Activated CD4-positive, alpha-beta T cell treated with anti-CD3 and anti-CD28 coated beads, Interleukin-2, amount 10 ng/mL, durations not matched to agents 7 days and 5 days (primary cell): Measurements from ENCODE around the gene ACTR1A. TPM values are rescaled to one million over a fixed set of nuclear protein-coding genes. Genes with fewer than 3 reads are reported as not detected.
A peak's percentile ranks its signal among the peaks of the same experiment; 100 is the strongest.
"Not testable (repeated sequence)": the region's sequence is repeated elsewhere in the genome, so short reads cannot be mapped to it uniquely, and the experiment has no call there.

Experiments used
- CTCF ChIA-PET: fragments of 350-600 bp; sonication (Branson Sonifier 250); formaldehyde crosslinking; loops from one replicate; lab custom pipeline; 2021; ENCODE audit warnings: antibody characterized with exemption; lab: Charles Lee
- POLR2A ChIA-PET: fragments of 350-600 bp; sonication (Branson Sonifier 250); formaldehyde crosslinking; loops from one replicate; lab custom pipeline; 2021; ENCODE audit warnings: antibody characterized with exemption; lab: Charles Lee
- DNase-seq: peaks from one replicate; pipeline ENCODE4 v3.0.0-alpha.2; 2020
- H3K27ac Mint-ChIP-seq: one replicate; pipeline ENCODE4 v1.8.0; 2021; ENCODE audit warnings: mild to moderate bottlenecking, moderate library complexity, mixed read lengths
- H3K27me3 Mint-ChIP-seq: one replicate; pipeline ENCODE4 v1.8.0; 2021; ENCODE audit warnings: mixed read lengths
- H3K36me3 Mint-ChIP-seq: one replicate; pipeline ENCODE4 v1.8.0; 2021; ENCODE audit warnings: low read depth, mixed read lengths
- H3K4me1 Mint-ChIP-seq: one replicate; pipeline ENCODE4 v1.8.0; 2021; ENCODE audit warnings: mixed read lengths
- H3K4me3 Mint-ChIP-seq: one replicate; pipeline ENCODE4 v1.8.0; 2021; ENCODE audit warnings: mild to moderate bottlenecking, moderate library complexity, mixed read lengths
- H3K9me3 Mint-ChIP-seq: one replicate; pipeline ENCODE4 v1.8.0; 2021; ENCODE audit warnings: mixed read lengths
- total RNA-seq, 2 experiments: library from RNA; stranded (reverse); gene quantifications; one replicate each; pipeline ENCODE4 v1.2.3, GENCODE V29; 2021

Gene ACTR1A
- total RNA-seq, 2 experiments from 2014 or later: 76.1 to 84.5 TPM

DNA sequence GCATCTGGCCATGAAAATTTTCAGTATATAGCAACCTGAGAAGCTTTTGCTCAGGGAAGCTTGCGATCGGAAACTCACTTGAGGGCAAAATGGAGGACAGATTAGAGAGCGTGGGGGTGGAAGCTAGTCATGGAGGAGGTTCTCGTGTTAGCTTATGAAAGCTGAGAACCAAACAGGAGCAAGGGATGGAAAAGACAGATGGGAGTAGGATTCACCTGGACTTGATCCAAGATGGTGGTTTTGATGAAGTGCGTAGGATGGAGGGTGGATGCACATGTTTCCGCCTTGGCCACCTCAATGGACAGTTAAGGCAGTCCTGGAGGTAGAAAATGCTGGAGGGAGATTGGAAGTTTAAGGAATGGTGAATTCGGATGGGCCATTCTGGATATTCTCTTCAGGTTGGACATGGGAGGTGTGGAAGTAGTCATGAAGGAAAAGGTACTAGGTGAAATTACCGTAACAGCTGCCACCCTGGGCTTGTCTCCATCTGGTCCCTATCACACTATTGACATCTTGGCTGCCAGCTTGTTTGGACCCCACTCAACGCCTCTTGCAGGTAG, 44.8 kb downstream of the ACTR1A start:
- peaks cover 8% of the 10 kb centered on the region for H3K36me3 Mint-ChIP-seq

DNA sequence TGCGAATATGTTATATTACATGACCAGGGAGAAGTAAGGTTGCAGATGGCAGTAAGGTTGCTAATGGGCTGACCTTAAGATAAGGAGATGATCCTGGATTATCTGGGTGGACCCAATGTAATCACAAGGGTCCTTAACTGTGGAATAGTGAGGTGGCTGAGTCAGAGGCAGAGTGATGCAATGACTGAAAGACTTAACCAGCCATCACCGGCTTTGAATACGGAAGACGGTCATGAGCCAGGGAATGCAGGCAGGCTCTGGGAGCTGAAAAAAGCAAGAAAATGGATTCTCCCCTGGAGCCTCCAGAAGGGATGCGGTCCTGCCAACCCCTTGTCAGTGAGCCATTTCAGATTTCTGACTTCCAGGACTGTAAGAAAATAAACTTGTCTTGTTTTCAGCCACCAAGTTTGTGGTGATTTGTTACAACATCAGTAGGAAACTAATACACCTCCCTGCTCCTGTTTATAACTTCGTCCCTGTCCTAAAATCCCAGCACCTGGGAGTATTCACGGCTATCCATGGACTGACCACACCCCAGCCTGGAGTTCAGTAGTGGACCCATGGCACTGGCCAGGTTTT, 46.5 kb downstream of the ACTR1A start:
- POLR2A ChIA-PET: no interaction called here
- CTCF ChIA-PET: interaction anchor here (0.6 to 1.3 kb wide), 2 partner anchors 65 to 84 kb away, joined by 3 to 4 read pairs; no protein-coding TSS in a partner anchor
- Mint-ChIP-seq H3K36me3 (peaks cover 15% of the 10 kb centered on the region), H3K27ac (peak overlapping the region; percentile 41), H3K4me1 (peaks cover 41% of the 10 kb centered on the region), H3K27me3 (no peaks in the 10 kb centered on the region), H3K4me3 (no peak overlapping the region), H3K9me3 (no peaks in the 10 kb centered on the region)
- no peak for DNase-seq

More for the DNA sequence above, 44.8 kb downstream of the ACTR1A start:
- H3K4me3 Mint-ChIP-seq: no peak overlapping the region
- H3K27me3 Mint-ChIP-seq: no peaks in the 10 kb centered on the region
- CTCF ChIA-PET: interaction anchor here (0.8 to 1.3 kb wide), 3 partner anchors 35 to 226 kb away, joined by 3 to 5 read pairs (median 3); no protein-coding TSS in a partner anchor
- DNase-seq: no peak
- H3K4me1 Mint-ChIP-seq: peaks cover 46% of the 10 kb centered on the region
- POLR2A ChIA-PET: interaction anchor here (0.7 kb wide), 1 partner anchor 64 kb away, joined by 3 read pairs; no protein-coding TSS in a partner anchor
- H3K27ac Mint-ChIP-seq: no peak overlapping the region
- H3K9me3 Mint-ChIP-seq: no peaks in the 10 kb centered on the region

- H3K4me3 Mint-ChIP-seq, H3K27ac Mint-ChIP-seq, POLR2A ChIA-PET, H3K27me3 Mint-ChIP-seq, H3K9me3 Mint-ChIP-seq, DNase-seq, CTCF ChIA-PET: not testable (repeated sequence)
- peaks cover 15% of the 10 kb centered on the region for H3K36me3 Mint-ChIP-seq
- peaks cover 33% of the 10 kb centered on the region for H3K4me1 Mint-ChIP-seq
Observed at GRCh38 chr10:102454662-102455487, 47.6 kb downstream of the ACTR1A start.

- no peaks in the 10 kb centered on the region for H3K9me3 Mint-ChIP-seq
- no peak overlapping the region for H3K4me3 Mint-ChIP-seq
- DNase-seq: no peak
- H3K36me3 Mint-ChIP-seq: peaks cover 15% of the 10 kb centered on the region
- POLR2A ChIA-PET: no interaction called here
- no peaks in the 10 kb centered on the region for H3K27me3 Mint-ChIP-seq
- no peak overlapping the region for H3K27ac Mint-ChIP-seq
- peaks cover 42% of the 10 kb centered on the region for H3K4me1 Mint-ChIP-seq
- CTCF ChIA-PET: interaction anchor here (0.6 to 4.8 kb wide), 11 partner anchors 9 to 243 kb away, joined by 3 to 37 read pairs (median 4); partner anchors contain the start of genes ACTR1A and CUEDC2
Observed at GRCh38 chr10:102453502-102453901, 49.0 kb downstream of the ACTR1A start.

DNA sequence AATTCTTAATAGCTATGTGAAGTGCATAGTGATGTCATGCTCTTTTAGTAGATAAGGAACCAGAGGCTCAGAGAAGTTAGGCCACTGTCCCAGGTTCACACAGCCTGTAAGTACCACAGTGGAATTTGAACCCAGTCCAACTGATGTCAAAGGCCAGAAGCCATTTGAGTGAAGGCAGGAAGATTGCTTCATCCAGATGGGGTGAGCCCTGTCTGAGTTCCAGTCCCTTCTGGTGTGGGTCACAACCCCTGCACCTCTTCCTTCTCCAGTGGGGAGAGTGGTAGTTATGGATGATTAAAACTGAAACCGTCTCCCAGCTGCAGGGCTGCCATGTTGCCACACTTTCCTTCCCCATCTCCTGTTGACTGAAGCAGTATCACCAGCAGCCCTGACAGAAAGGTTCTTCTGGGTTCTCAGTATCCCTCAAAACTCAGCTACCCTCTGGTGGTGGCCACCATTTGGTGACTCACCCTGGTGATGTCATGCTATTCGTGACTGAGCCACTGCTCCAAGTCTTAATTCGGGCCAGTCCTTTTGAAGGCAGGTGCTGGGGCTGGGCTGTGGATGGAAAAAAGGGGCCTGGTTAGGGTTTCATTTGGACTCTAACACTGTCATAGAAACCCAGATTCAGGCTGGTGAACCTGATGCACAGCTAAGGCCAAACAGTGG, 49.7 kb downstream of the ACTR1A start:
- Mint-ChIP-seq H3K27me3 (no peaks in the 10 kb centered on the region), H3K4me3 (peak overlapping the region; percentile 39), H3K9me3 (no peaks in the 10 kb centered on the region), H3K4me1 (peaks cover 44% of the 10 kb centered on the region), H3K36me3 (peaks cover 15% of the 10 kb centered on the region), H3K27ac (peak overlapping the region; percentile 79)
- ChIA-PET POLR2A (no interaction called here), CTCF (interaction anchor here (0.6 to 4.8 kb wide), 16 partner anchors 9 to 1093 kb away, joined by 3 to 37 read pairs (median 4); partner anchors contain the start of genes ACTR1A, CUEDC2 and TRIM8)
- peak; percentile 56 for DNase-seq

DNA sequence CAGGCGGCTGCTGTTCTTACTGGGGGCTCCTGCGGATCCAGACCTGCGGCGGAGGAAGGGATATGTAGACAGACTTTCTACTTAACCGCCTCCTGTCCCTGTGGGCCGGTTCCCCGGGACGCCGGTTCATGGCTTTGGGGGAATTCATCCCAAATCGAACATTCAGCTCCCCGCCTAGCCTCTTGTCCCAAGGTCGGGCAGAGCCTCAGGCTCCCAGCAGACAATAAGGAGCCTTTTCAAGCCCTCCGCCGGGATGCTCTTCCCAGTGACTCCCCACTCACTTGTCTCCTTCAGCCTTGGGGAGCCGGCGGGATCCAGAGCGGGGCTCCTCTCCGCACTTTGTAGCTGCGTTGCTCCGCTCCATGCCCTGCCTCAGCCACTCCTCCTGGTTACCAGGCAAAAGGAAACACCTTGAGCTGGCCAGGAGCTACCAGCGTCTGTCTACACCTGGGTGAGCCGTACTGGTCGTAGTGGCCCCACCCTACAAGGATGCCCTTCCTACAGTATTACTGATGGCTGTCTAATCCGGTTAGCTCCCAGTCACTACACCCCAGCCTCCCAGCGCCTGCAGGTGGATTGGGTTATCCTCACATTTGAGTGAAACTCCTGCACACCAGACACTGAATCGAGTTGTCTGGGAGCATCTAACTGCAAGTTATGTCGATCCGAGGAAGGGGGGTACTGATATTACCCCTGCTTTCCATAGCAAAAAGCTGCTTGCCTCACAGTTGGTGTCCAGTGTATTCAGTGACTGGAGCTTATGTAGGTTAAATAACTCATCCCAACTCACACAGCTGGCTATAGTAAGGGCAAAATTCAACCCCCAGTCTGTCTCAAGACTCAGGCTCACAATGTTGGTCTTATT, 51.2 kb downstream of the ACTR1A start, which contains the start of gene C10orf95:
C10orf95 (minus strand) TSS at position 439 of the 865 bp plus-strand sequence. CDS start 450 bp downstream, outside the sequence.
- CTCF ChIA-PET: interaction anchor here (0.7 to 4.8 kb wide), 21 partner anchors 11 to 224 kb away, joined by 3 to 37 read pairs (median 4); partner anchors contain the start of genes ACTR1A, CUEDC2, SUFU and TRIM8
- no peaks in the 10 kb centered on the region for H3K9me3 Mint-ChIP-seq
- no peaks in the 10 kb centered on the region for H3K27me3 Mint-ChIP-seq
- peak within 1 kb of the TSS; percentile 86 for H3K4me3 Mint-ChIP-seq
- POLR2A ChIA-PET: interaction anchor here (1.1 to 1.2 kb wide), 2 partner anchors 19 to 56 kb away, joined by 3 to 5 read pairs; partner anchors contain the start of genes CUEDC2 and NFKB2
- peak within 1 kb of the TSS; percentile 80 for H3K27ac Mint-ChIP-seq
- peaks cover 15% of the 10 kb centered on the region for H3K36me3 Mint-ChIP-seq
- no peak for DNase-seq
- H3K4me1 Mint-ChIP-seq: peaks cover 44% of the 10 kb centered on the region

DNA sequence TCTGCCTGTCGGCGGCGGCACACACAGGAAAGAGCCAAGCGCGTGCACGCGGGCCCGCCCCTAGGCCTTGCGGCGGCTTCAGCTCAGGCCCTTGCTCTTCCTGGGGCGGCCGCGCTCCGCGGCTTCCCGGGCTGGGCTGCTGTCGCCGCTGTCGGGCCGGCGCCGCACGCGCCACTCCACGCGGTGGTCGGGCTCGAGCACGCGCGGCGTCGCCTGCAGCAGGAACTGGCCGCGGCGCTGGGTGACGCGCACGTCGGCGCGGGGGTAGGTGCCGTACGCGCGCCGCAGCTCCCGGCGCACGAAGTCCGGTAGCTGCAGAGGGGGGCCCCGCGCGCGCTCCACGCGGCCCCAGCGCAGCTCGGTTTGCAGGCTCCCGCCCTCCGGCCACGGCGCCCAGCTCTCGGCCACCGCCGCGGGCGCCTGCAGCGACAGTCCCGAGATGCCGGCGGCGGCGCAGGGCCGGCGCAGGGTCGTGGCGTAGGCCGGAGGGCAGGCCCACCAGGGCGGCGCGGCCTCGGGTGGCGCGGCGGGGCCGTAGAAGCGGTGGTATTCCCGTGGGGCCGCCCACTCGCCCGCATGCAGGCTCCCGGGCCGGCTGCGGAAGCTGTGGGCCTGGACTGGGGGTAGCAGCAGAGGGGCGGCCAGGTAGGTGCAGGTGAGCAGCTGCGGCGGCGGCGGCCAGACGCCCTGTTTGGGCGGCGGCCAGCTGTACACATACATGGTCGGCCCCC, 52.0 kb downstream of the ACTR1A start:
- POLR2A ChIA-PET: interaction anchor here (1.0 to 1.2 kb wide), 3 partner anchors 11 to 55 kb away, joined by 3 to 8 read pairs (median 5); partner anchors contain the start of genes CUEDC2 and NFKB2
- peak overlapping the region; percentile 94 for H3K27ac Mint-ChIP-seq

DNA sequence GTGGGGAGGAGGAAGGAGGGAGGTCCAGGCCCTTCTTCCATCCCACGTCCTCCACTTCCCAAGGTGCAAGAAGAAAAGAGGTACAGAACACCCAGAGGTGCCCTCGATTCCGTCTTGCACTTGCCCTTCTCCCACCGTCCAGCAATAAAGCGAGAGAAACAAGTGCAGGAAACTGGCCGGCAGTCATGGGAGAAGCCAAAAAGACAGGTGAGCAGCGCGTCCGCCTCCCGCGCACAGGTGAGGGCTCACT, 52.5 kb downstream of the ACTR1A start:
- DNase-seq: no peak
- H3K4me3 Mint-ChIP-seq: peak overlapping the region; percentile 86
- H3K9me3 Mint-ChIP-seq: no peaks in the 10 kb centered on the region
- H3K36me3 Mint-ChIP-seq: peaks cover 15% of the 10 kb centered on the region
- H3K27me3 Mint-ChIP-seq: no peaks in the 10 kb centered on the region
- H3K4me1 Mint-ChIP-seq: peaks cover 42% of the 10 kb centered on the region
- ChIA-PET POLR2A (interaction anchor here (1.0 to 1.2 kb wide), 3 partner anchors 12 to 54 kb away, joined by 3 to 8 read pairs (median 5); partner anchors contain the start of genes CUEDC2 and NFKB2), CTCF (interaction anchor here (0.7 to 4.8 kb wide), 12 partner anchors 8 to 223 kb away, joined by 3 to 37 read pairs (median 5); partner anchors contain the start of genes ACTR1A and SUFU)
- H3K27ac Mint-ChIP-seq: peak overlapping the region; percentile 94

More for the DNA sequence above, 52.0 kb downstream of the ACTR1A start:
- Mint-ChIP-seq H3K36me3 (peaks cover 15% of the 10 kb centered on the region), H3K4me3 (peak overlapping the region; percentile 86), H3K27me3 (no peaks in the 10 kb centered on the region), H3K4me1 (peaks cover 46% of the 10 kb centered on the region), H3K9me3 (no peaks in the 10 kb centered on the region)
- CTCF ChIA-PET: interaction anchor here (0.7 to 4.8 kb wide), 22 partner anchors 8 to 223 kb away, joined by 3 to 37 read pairs (median 4); partner anchors contain the start of genes ACTR1A and SUFU
- peak; percentile 89 for DNase-seq

DNA sequence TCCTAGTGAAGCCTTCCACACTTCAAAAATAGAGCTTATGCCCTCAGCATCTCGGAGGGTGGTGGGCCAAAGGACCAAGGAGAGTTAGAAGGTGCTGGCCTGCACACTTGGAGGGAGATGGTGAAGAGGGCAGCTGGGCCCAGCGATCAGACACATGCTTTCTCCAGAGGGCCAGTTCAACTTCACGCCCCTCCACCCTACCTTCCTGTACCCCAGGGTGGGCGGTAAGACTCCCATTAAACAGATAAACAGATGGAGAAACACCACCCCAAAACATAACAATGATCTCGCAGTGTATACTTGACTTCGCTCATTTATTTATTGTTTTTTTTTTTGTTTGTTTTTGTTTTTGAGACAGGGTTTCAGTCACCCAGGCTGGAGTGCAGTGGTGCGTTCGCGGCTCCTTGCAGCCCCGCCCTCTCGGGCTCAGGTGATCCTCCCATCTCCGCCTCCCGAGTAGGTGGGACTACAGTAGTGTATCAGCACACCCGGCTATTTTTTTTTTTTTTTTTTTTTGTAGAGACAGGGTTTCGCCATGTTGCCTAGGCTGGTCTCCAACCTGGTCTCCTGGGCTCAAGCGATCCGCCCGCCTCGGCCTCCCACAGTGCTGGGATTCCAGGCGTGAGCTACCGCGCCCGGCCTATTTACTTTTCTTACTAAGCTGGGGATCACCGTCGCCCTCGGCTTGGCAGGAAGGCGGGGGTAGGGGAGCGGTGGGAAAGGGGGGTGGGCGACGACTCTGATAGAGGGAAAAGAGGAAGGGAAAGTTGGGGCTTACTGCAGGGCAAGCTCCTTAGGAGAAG, 53.0 kb downstream of the ACTR1A start:
- Mint-ChIP-seq H3K36me3 (peaks cover 15% of the 10 kb centered on the region), H3K4me3 (peak overlapping the region; percentile 86), H3K27ac (peak overlapping the region; percentile 94), H3K27me3 (no peaks in the 10 kb centered on the region), H3K9me3 (no peaks in the 10 kb centered on the region), H3K4me1 (peaks cover 40% of the 10 kb centered on the region)
- POLR2A ChIA-PET: interaction anchor here (1.0 to 1.2 kb wide), 3 partner anchors 12 to 54 kb away, joined by 3 to 8 read pairs (median 5); partner anchors contain the start of genes CUEDC2 and NFKB2
- CTCF ChIA-PET: interaction anchor here (1.1 to 4.8 kb wide), 9 partner anchors 9 to 220 kb away, joined by 3 to 37 read pairs (median 5); partner anchors contain the start of genes ACTR1A and SUFU
- peak; percentile 93 for DNase-seq

DNA sequence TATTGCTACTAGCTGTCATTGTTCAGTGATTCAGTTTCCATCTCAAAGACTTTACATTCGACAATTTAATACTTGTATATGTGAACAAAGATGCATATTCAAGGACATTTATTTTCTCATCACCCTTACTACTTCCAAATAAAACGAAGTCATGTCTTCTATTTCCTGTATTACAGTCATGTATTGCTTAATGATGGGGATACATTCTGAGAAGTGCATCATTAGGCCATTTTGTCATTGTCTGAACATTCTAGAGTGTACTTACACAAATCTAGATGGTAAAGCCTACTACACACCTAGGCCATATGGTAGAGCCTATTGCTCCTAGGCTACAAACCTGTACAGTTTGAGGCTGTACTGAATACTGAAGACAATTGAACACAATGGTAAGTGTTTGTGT, 57.7 kb downstream of the ACTR1A start:
- Mint-ChIP-seq H3K36me3 (no peaks in the 10 kb centered on the region), H3K27me3 (no peaks in the 10 kb centered on the region), H3K27ac (no peak overlapping the region), H3K4me1 (peaks cover 26% of the 10 kb centered on the region), H3K9me3 (no peaks in the 10 kb centered on the region), H3K4me3 (no peak overlapping the region)
- ChIA-PET CTCF (interaction anchor here (0.7 to 1.2 kb wide), 2 partner anchors 10 to 59 kb away, joined by 3 to 4 read pairs; partner anchors contain the start of gene SUFU), POLR2A (no interaction called here)
- no peak for DNase-seq
